BLaER1 (cell line): ENCODE results near the gene FBXW11.

ENCODE experiments used
- H3K27ac ChIP-seq: shearing (Covaris generic); formaldehyde crosslinking; 2 replicates; pipeline ENCODE4 v1.8.1; 2022
- H3K27me3 ChIP-seq: shearing (Covaris generic); formaldehyde crosslinking; 2 replicates; pipeline ENCODE4 v1.8.1; 2022
- H3K36me3 ChIP-seq: shearing (Covaris generic); formaldehyde crosslinking; 2 replicates; pipeline ENCODE4 v1.8.1; 2022
- H3K4me1 ChIP-seq: shearing (Covaris generic); formaldehyde crosslinking; 2 replicates; pipeline ENCODE4 v1.8.1; 2022
- H3K4me2 ChIP-seq: shearing (Covaris generic); formaldehyde crosslinking; 2 replicates; pipeline ENCODE4 v1.8.1; 2022
- H3K4me3 ChIP-seq: shearing (Covaris generic); formaldehyde crosslinking; 2 replicates; pipeline ENCODE4 v1.8.1; 2022
- H3K9ac ChIP-seq: shearing (Covaris generic); formaldehyde crosslinking; 2 replicates; pipeline ENCODE4 v1.8.1; 2022
- H3K9me3 ChIP-seq: shearing (Covaris generic); formaldehyde crosslinking; 2 replicates; pipeline ENCODE4 v1.8.1; 2022
- H4K20me1 ChIP-seq: shearing (Covaris generic); formaldehyde crosslinking; 2 replicates; pipeline ENCODE4 v1.8.1; 2022
- Cebpa-rat ChIP-seq: shearing (Covaris generic); IDR thresholded peaks from 2 replicates; pipeline ENCODE4 v1.8.1; 2022

Gene FBXW11

DNA sequence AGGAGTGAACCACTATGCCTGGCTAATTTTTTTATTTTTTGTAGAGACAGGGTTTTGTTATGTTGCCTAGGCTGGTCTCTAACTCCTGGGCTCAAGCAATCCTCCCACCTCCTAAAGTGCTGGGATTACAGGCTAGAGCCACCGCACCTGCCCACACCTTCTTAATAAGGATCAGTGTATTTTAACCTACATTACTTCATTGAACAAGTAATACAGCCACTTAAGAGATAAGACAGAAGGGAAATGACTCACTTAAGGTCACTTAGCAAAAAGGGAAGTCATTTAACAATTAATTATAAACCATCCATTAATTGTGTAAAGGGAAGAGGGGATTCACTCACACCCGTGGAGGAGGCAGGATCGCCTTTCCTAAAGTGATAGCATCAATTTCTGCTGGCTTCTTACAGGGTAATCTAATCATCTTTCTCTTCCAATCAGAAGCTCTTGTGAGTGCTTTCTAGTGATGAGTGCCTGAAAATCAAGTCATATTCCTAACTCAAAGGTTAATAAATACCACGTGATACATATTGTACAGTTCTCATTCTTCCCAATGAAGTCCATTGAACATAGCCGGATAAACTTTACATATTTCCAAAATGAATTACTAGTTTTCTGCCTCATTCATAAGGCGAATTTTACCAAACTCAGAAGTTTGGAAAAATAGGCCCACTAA lies 3.5 kb downstream of the FBXW11 start:
- Histone ChIP-seq H3K9me3 (no peaks in the 10 kb centered on the region; the same call in 1 of the 2 replicates), H3K4me3 (no peak overlapping the region), H3K27me3 (no peaks in the 10 kb centered on the region), H3K4me2 (peak overlapping the region; percentile 96), H4K20me1 (peaks cover 78% of the 10 kb centered on the region), H3K4me1 (peaks cover 62% of the 10 kb centered on the region), H3K36me3 (no peaks in the 10 kb centered on the region), H3K27ac (no peak overlapping the region), H3K9ac (no peak overlapping the region)
- TF ChIP-seq Cebpa-rat, result no peak

DNA sequence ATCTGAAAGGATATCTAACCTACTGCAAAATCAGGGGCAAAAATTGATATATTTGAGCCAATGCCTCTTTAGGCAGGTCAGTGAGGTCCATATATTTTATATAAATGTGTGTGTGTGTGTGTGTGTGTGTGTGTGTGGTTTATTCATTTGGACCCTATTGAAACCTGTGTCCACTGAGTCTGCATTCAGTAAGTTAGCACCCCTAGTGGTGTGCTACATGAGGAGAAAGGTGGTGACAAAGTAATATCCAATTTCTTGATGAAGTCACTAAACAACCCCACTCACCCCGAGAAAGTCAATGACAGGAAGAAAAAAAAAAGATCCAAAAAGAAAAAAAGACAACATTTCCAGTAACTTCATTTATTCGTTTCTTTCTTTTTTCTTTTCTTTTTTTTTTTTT lies 4.1 kb downstream of the FBXW11 start:
- no peak overlapping the region for H3K9ac ChIP-seq
- H3K4me2 ChIP-seq, result no peak overlapping the region
- H3K36me3 ChIP-seq, result no peaks in the 10 kb centered on the region
- H3K27me3 ChIP-seq, result no peaks in the 10 kb centered on the region
- H3K9me3 ChIP-seq, result no peaks in the 10 kb centered on the region; the same call in 1 of the 2 replicates
- no peak overlapping the region for H3K4me3 ChIP-seq
- peaks cover 55% of the 10 kb centered on the region for H3K4me1 ChIP-seq
- no peak for TF ChIP-seq Cebpa-rat
- H4K20me1 ChIP-seq, result peaks cover 85% of the 10 kb centered on the region
- no peak overlapping the region for H3K27ac ChIP-seq

DNA sequence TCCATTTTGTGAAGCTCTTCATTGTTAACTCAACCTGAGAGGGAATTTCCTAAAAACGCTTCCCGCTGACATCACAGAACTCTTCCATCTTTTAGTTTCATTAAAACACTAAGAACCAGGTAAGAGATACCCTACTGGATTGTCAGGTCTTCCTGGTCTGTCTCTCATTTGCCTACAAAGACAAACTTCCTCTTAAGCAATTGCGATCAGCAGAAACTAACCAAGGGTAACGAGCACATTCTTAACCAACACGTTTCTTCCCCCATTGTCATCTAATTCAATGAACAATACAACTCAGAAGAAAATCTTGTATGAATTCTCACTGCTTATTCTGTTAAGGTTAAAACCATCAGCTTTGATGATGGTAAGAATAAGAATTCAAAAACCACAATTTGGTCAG lies 6.6 kb downstream of the FBXW11 start:
- H4K20me1 ChIP-seq, result peaks cover 100% of the 10 kb centered on the region
- H3K4me3 ChIP-seq, result no peak overlapping the region
- peak overlapping the region; percentile 47 for H3K4me2 ChIP-seq

GRCh38 chr5:171999100-171999499 lies 7.3 kb downstream of the FBXW11 start:
- Histone ChIP-seq H3K4me2 (no peak overlapping the region), H3K4me1 (peaks cover 46% of the 10 kb centered on the region), H3K9me3 (no peaks in the 10 kb centered on the region; the same call in 1 of the 2 replicates), H4K20me1 (peaks cover 100% of the 10 kb centered on the region), H3K27ac (no peak overlapping the region), H3K4me3 (no peak overlapping the region), H3K27me3 (no peaks in the 10 kb centered on the region), H3K9ac (no peak overlapping the region), H3K36me3 (peaks cover 29% of the 10 kb centered on the region)
- no peak for TF ChIP-seq Cebpa-rat

More for the DNA sequence above, 6.6 kb downstream of the FBXW11 start:
- H3K36me3 ChIP-seq, result peaks cover 23% of the 10 kb centered on the region
- H3K27me3 ChIP-seq, result no peaks in the 10 kb centered on the region
- no peak overlapping the region for H3K9ac ChIP-seq
- H3K9me3 ChIP-seq, result no peaks in the 10 kb centered on the region; the same call in 1 of the 2 replicates
- TF ChIP-seq Cebpa-rat, result no peak
- peaks cover 52% of the 10 kb centered on the region for H3K4me1 ChIP-seq
- H3K27ac ChIP-seq, result 0 out of 2 replicates have a peak overlapping the region, but pooled peaks have one; percentile 4

GRCh38 chr5:171997011-171997410 lies 9.4 kb downstream of the FBXW11 start:
- Histone ChIP-seq H3K27me3 (no peaks in the 10 kb centered on the region), H3K4me1 (peaks cover 40% of the 10 kb centered on the region), H3K36me3 (peaks cover 49% of the 10 kb centered on the region), H3K4me3 (no peak overlapping the region), H3K9me3 (no peaks in the 10 kb centered on the region; the same call in 1 of the 2 replicates), H3K27ac (no peak overlapping the region), H3K4me2 (no peak overlapping the region), H4K20me1 (peaks cover 100% of the 10 kb centered on the region), H3K9ac (no peak overlapping the region)
- TF ChIP-seq Cebpa-rat, result no peak

DNA sequence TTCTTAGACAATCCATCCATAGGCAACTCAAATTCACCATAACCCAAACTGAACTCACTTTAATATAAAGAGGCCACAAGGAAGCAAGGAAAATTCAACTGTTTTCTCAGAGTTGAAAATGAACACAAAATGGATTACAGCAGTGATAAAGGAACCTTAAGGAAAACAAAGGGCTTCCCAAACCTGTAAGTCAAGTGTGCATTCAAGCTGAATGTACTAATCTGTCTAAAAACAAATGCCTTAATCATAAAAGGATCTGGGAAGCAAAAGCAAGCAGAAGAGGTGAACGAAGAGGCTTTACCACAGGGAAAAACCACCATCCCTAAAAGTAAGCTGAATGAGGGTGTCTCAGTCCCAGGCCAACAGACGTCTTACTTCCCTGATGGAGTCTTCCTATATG lies 13.6 kb downstream of the FBXW11 start:
- H4K20me1 ChIP-seq, result peaks cover 100% of the 10 kb centered on the region
- H3K36me3 ChIP-seq, result peaks cover 81% of the 10 kb centered on the region
- no peak overlapping the region for H3K4me3 ChIP-seq
- no peak overlapping the region for H3K9ac ChIP-seq
- no peaks in the 10 kb centered on the region for H3K9me3 ChIP-seq
- no peak overlapping the region for H3K27ac ChIP-seq
- no peak for TF ChIP-seq Cebpa-rat
- no peak overlapping the region for H3K4me2 ChIP-seq
- H3K4me1 ChIP-seq, result peaks cover 25% of the 10 kb centered on the region; the same call in 1 of the 2 replicates
- no peaks in the 10 kb centered on the region for H3K27me3 ChIP-seq

- Histone ChIP-seq H3K4me3 (no peak overlapping the region), H3K36me3 (peaks cover 85% of the 10 kb centered on the region), H3K9ac (no peak overlapping the region), H4K20me1 (peaks cover 100% of the 10 kb centered on the region), H3K27me3 (no peaks in the 10 kb centered on the region), H3K4me1 (peaks cover 25% of the 10 kb centered on the region; the same call in 1 of the 2 replicates), H3K27ac (no peak overlapping the region), H3K4me2 (no peak overlapping the region), H3K9me3 (0 out of 2 replicates have a peak, but pooled peaks cover 3% of the 10 kb centered on the region)
- TF ChIP-seq Cebpa-rat, result no peak
These were observed 14.1 kb downstream of the FBXW11 start for GRCh38 chr5:171992305-171992704.

- Histone ChIP-seq H3K4me1 (peaks cover 25% of the 10 kb centered on the region; the same call in 1 of the 2 replicates), H3K27ac (no peak overlapping the region), H3K27me3 (no peaks in the 10 kb centered on the region), H3K36me3 (peaks cover 83% of the 10 kb centered on the region), H3K4me3 (no peak overlapping the region), H3K9me3 (0 out of 2 replicates have a peak, but pooled peaks cover 4% of the 10 kb centered on the region), H4K20me1 (peaks cover 100% of the 10 kb centered on the region), H3K9ac (no peak overlapping the region), H3K4me2 (no peak overlapping the region)
- TF ChIP-seq Cebpa-rat, result no peak
These were observed 15.8 kb downstream of the FBXW11 start for GRCh38 chr5:171990713-171991015.

- H3K4me1 ChIP-seq, result peaks cover 25% of the 10 kb centered on the region; the same call in 1 of the 2 replicates
- no peak overlapping the region for H3K4me2 ChIP-seq
- H4K20me1 ChIP-seq, result peaks cover 100% of the 10 kb centered on the region
- H3K27ac ChIP-seq, result no peak overlapping the region
- H3K9ac ChIP-seq, result no peak overlapping the region
- H3K4me3 ChIP-seq, result no peak overlapping the region
- no peaks in the 10 kb centered on the region for H3K27me3 ChIP-seq
- 0 out of 2 replicates have a peak, but pooled peaks cover 4% of the 10 kb centered on the region for H3K9me3 ChIP-seq
- TF ChIP-seq Cebpa-rat, result no peak
- H3K36me3 ChIP-seq, result peaks cover 80% of the 10 kb centered on the region
These were observed 16.3 kb downstream of the FBXW11 start for GRCh38 chr5:171989946-171990712.

GRCh38 chr5:171989276-171989675 lies 17.2 kb downstream of the FBXW11 start:
- Histone ChIP-seq H3K4me1 (peaks cover 25% of the 10 kb centered on the region; the same call in 1 of the 2 replicates), H3K4me3 (no peak overlapping the region), H3K36me3 (peaks cover 75% of the 10 kb centered on the region), H3K9ac (no peak overlapping the region), H3K4me2 (no peak overlapping the region), H3K9me3 (0 out of 2 replicates have a peak, but pooled peaks cover 4% of the 10 kb centered on the region), H4K20me1 (peaks cover 100% of the 10 kb centered on the region), H3K27ac (no peak overlapping the region), H3K27me3 (no peaks in the 10 kb centered on the region)
- no peak for TF ChIP-seq Cebpa-rat
